Hepatocyte (in vitro differentiated cells): Measurements from ENCODE around the gene CEP164. TPM values are rescaled to one million over a fixed set of nuclear protein-coding genes. Genes with fewer than 3 reads are reported as not detected.

Experiments
- DNase-seq: peaks from one replicate; pipeline ENCODE4 v3.0.0-alpha.2; 2016; ENCODE audit warnings: low spot score
- H2AFZ ChIP-seq: fragments of 200-600 bp; sonication (generic); 2 replicates; pipeline ENCODE4 v1.6.0; 2016; ENCODE audit warnings: antibody characterized with exemption, mild to moderate bottlenecking
- H3K27ac ChIP-seq: fragments of 200-600 bp; sonication (generic); 2 replicates; pipeline ENCODE4 v1.5.1; 2016; ENCODE audit warnings: mild to moderate bottlenecking
- H3K27me3 ChIP-seq: fragments of 200-600 bp; sonication (generic); 2 replicates; pipeline ENCODE4 v1.6.1; 2016
- H3K36me3 ChIP-seq: fragments of 200-600 bp; sonication (generic); replicated peaks from 2 replicates; pipeline ENCODE4 v1.5.1; 2016; ENCODE audit warnings: low read depth; ENCODE audit not compliant: insufficient read depth
- H3K4me1 ChIP-seq: fragments of 200-600 bp; sonication (generic); 2 replicates; pipeline ENCODE4 v1.5.1; 2016; ENCODE audit warnings: mild to moderate bottlenecking, moderate library complexity; ENCODE audit not compliant: insufficient read depth
- H3K4me2 ChIP-seq: fragments of 200-600 bp; sonication (generic); 2 replicates; pipeline ENCODE4 v1.6.0; 2016
- H3K4me3 ChIP-seq: fragments of 200-600 bp; sonication (generic); 2 replicates; pipeline ENCODE4 v1.5.1; 2016; ENCODE audit warnings: mild to moderate bottlenecking
- H3K79me2 ChIP-seq: fragments of 200-600 bp; sonication (generic); 2 replicates; pipeline ENCODE4 v1.6.0; 2017; ENCODE audit warnings: mild to moderate bottlenecking
- H3K9me2 ChIP-seq: fragments of 200-600 bp; sonication (generic); replicated peaks from 2 replicates; pipeline ENCODE4 v1.6.0; 2017; ENCODE audit warnings: mild to moderate bottlenecking; ENCODE audit not compliant: insufficient read depth
- H3K9me3 ChIP-seq: fragments of 200-600 bp; sonication (generic); 2 replicates; pipeline ENCODE4 v1.5.1; 2016; ENCODE audit warnings: low read depth, mild to moderate bottlenecking
- H4K20me1 ChIP-seq: fragments of 200-600 bp; sonication (generic); 2 replicates; pipeline ENCODE4 v1.6.0; 2016; ENCODE audit warnings: mild to moderate bottlenecking; ENCODE audit not compliant: insufficient read depth, poor library complexity, severe bottlenecking
- CTCF ChIP-seq: fragments of 200-600 bp; sonication (generic); IDR thresholded peaks from 2 replicates; pipeline ENCODE4 v1.5.1; 2016; ENCODE audit warnings: antibody characterized with exemption, mild to moderate bottlenecking; ENCODE audit not compliant: poor library complexity
- EZH2 ChIP-seq: fragments of 200-600 bp; sonication (generic); IDR thresholded peaks from 2 replicates; pipeline ENCODE4 v1.6.1; 2016; ENCODE audit warnings: antibody characterized with exemption, mild to moderate bottlenecking, borderline replicate concordance
- EZH2phosphoT487 ChIP-seq: fragments of 200-600 bp; sonication (generic); IDR thresholded peaks from one replicate; pipeline ENCODE4 v1.6.1; 2018; ENCODE audit warnings: antibody characterized with exemption, mild to moderate bottlenecking, low read depth, moderate library complexity; ENCODE audit not compliant: unreplicated experiment, severe bottlenecking
- WGBS: methylation state at CpG from one replicate; pipeline ENCODE4 v1.1.6; 2016; ENCODE audit warnings: low lambda C conversion rate; ENCODE audit errors: missing lambda C conversion rate; 5-methylcytosine and 5-hydroxymethylcytosine counted together
- polyA plus RNA-seq: library from polyadenylated mRNA; unstranded; fragments of >200 nt; fragmentation: Nextera tagmentation; extraction: Ambion mirVana; gene quantifications from 2 replicates; pipeline ENCODE4 v1.2.1, GENCODE V29; 2016
- total RNA-seq: library from RNA; depleted of rRNA; stranded (reverse); fragments of >200 nt; gene quantifications from 2 replicates; pipeline ENCODE4 v1.2.3, GENCODE V29; 2014

The CEP164 gene
- total and polyA plus RNA-seq, 2 experiments from 2014 or later, result 18.3 to 19.9 TPM

GRCh38 chr11:117366875-117367274 is 39.2 kb downstream of the CEP164 start:
- Histone ChIP-seq H3K4me2 (no peak overlapping the region), H3K4me3 (no peak overlapping the region), H3K79me2 (no peaks in the 10 kb centered on the region), H3K9me2 (no peaks in the 10 kb centered on the region), H3K27ac (no peak overlapping the region), H3K36me3 (no peaks in the 10 kb centered on the region), H3K27me3 (no peaks in the 10 kb centered on the region), H3K9me3 (no peaks in the 10 kb centered on the region), H3K4me1 (no peaks in the 10 kb centered on the region), H4K20me1 (no peaks in the 10 kb centered on the region), H2AFZ (no peak overlapping the region)
- TF ChIP-seq CTCF (no peak), EZH2 (no peak)
- WGBS, result 79% methylated on average over 2 of the region's 2 CpGs
- no peak for DNase-seq

GRCh38 chr11:117369534-117369933 is 41.9 kb downstream of the CEP164 start:
- no peaks in the 10 kb centered on the region for H3K9me3 ChIP-seq
- no peaks in the 10 kb centered on the region for H3K9me2 ChIP-seq
- H2AFZ ChIP-seq, result no peak overlapping the region
- DNase-seq, result no peak
- no peak overlapping the region for H3K4me3 ChIP-seq
- H3K79me2 ChIP-seq, result no peaks in the 10 kb centered on the region
- no peak overlapping the region for H3K4me2 ChIP-seq
- H3K27me3 ChIP-seq, result no peaks in the 10 kb centered on the region
- no peaks in the 10 kb centered on the region for H3K4me1 ChIP-seq
- H4K20me1 ChIP-seq, result no peaks in the 10 kb centered on the region
- TF ChIP-seq EZH2phosphoT487, result no peak
- no peak for TF ChIP-seq CTCF
- no peak for TF ChIP-seq EZH2
- 100% methylated on average over 1 of the region's 1 CpG for WGBS
- H3K27ac ChIP-seq, result no peak overlapping the region
- no peaks in the 10 kb centered on the region for H3K36me3 ChIP-seq

GRCh38 chr11:117371453-117371852 is 43.8 kb downstream of the CEP164 start:
- no peak for TF ChIP-seq EZH2
- no peak for TF ChIP-seq CTCF
- TF ChIP-seq EZH2phosphoT487, result no peak
- no peak overlapping the region for H3K4me2 ChIP-seq
- no peak overlapping the region for H2AFZ ChIP-seq
- no peaks in the 10 kb centered on the region for H3K4me1 ChIP-seq
- no peaks in the 10 kb centered on the region for H3K9me3 ChIP-seq
- H3K4me3 ChIP-seq, result no peak overlapping the region
- H3K79me2 ChIP-seq, result no peaks in the 10 kb centered on the region
- no peaks in the 10 kb centered on the region for H3K36me3 ChIP-seq
- no peak for DNase-seq
- WGBS, result 93% methylated on average over 4 of the region's 4 CpGs
- no peaks in the 10 kb centered on the region for H3K9me2 ChIP-seq
- no peaks in the 10 kb centered on the region for H3K27me3 ChIP-seq
- no peaks in the 10 kb centered on the region for H4K20me1 ChIP-seq
- H3K27ac ChIP-seq, result no peak overlapping the region
